Activated B cell treated with CpG ODN at 0.5 μM for 24 hours (primary cell): ENCODE measurements around the gene GPC1. TPM values are rescaled to one million over a fixed set of nuclear protein-coding genes. Genes with fewer than 3 reads are reported as not detected.

ENCODE experiments used
- ATAC-seq: fragments of 200-7000 bp; cut with Tn5 transposase; one replicate; pipeline ENCODE4 v1.10.0; 2021; ENCODE audit warnings: low read depth, mild to moderate bottlenecking, moderate library complexity
- CTCF ChIA-PET: fragments of 350-600 bp; sonication (Branson Sonifier 250); formaldehyde crosslinking; loops from one replicate; lab custom pipeline; 2021; ENCODE audit warnings: antibody characterized with exemption; lab: Charles Lee
- POLR2A ChIA-PET: fragments of 350-600 bp; sonication (Branson Sonifier 250); formaldehyde crosslinking; loops from one replicate; lab custom pipeline; 2021; ENCODE audit warnings: antibody characterized with exemption; lab: Charles Lee
- DNase-seq: peaks from one replicate; pipeline ENCODE4 v3.0.0; 2022
- H3K27ac Mint-ChIP-seq: one replicate; pipeline ENCODE4 v1.8.0; 2020; ENCODE audit warnings: mixed read lengths
- H3K27me3 Mint-ChIP-seq: one replicate; pipeline ENCODE4 v1.8.0; 2021; ENCODE audit warnings: mixed read lengths
- H3K36me3 Mint-ChIP-seq: one replicate; pipeline ENCODE4 v1.8.0; 2021; ENCODE audit warnings: low read depth, mixed read lengths
- H3K4me1 Mint-ChIP-seq: one replicate; pipeline ENCODE4 v1.8.0; 2021; ENCODE audit warnings: mixed read lengths
- H3K4me3 Mint-ChIP-seq: one replicate; pipeline ENCODE4 v1.8.0; 2020; ENCODE audit warnings: mild to moderate bottlenecking, mixed read lengths
- H3K9me3 Mint-ChIP-seq: one replicate; pipeline ENCODE4 v1.8.0; 2020; ENCODE audit warnings: mixed read lengths
- CTCF ChIP-seq: fragments of 200-600 bp; IDR thresholded peaks from one replicate; pipeline ENCODE4 v1.8.0; 2022; ENCODE audit warnings: antibody characterized with exemption, mild to moderate bottlenecking
- intact Hi-C: fragments of 100-400 bp; cut with micrococcal nuclease; formaldehyde crosslinking; loops from one replicate; pipeline ENCODE4 v1.15.1; 2024
- total RNA-seq: library from RNA; stranded (reverse); gene quantifications from 2 replicates; pipeline ENCODE4 v1.2.3, GENCODE V29; 2022

GPC1 gene
- total RNA-seq, 1 donor from 2014 or later = 1.9 TPM

DNA sequence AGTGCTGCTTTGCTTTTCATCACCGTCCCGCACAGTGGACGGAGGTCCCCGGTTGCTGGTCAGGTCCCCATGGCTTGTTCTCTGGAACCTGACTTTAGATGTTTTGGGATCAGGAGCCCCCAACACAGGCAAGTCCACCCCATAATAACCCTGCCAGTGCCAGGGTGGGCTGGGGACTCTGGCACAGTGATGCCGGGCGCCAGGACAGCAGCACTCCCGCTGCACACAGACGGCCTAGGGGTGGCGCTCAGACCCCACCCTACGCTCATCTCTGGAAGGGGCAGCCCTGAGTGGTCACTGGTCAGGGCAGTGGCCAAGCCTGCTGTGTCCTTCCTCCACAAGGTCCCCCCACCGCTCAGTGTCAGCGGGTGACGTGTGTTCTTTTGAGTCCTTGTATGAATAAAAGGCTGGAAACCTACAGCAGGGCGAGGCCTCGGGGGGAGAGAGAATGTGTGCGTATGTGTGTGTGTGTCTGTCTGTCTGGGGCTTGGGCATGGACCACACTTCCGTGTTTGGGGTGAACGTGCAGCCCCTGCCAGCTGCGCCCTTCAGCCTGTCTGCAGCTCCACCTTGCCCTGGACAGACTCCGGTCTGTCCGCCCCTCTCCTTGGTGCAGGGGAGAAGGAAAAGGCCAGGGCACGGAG is 32.3 kb downstream of the GPC1 start:
- Mint-ChIP-seq H3K36me3 (peaks cover 5% of the 10 kb centered on the region), H3K27me3 (no peaks in the 10 kb centered on the region), H3K4me3 (no peak overlapping the region), H3K27ac (no peak overlapping the region), H3K9me3 (no peaks in the 10 kb centered on the region), H3K4me1 (peaks cover 2% of the 10 kb centered on the region)
- DNase-seq (no peak), ATAC-seq (no peak)
- ChIA-PET CTCF (no interaction called here), POLR2A (no interaction called here)
- TF ChIP-seq CTCF = no peak
- intact Hi-C loops = no loop called here

DNA sequence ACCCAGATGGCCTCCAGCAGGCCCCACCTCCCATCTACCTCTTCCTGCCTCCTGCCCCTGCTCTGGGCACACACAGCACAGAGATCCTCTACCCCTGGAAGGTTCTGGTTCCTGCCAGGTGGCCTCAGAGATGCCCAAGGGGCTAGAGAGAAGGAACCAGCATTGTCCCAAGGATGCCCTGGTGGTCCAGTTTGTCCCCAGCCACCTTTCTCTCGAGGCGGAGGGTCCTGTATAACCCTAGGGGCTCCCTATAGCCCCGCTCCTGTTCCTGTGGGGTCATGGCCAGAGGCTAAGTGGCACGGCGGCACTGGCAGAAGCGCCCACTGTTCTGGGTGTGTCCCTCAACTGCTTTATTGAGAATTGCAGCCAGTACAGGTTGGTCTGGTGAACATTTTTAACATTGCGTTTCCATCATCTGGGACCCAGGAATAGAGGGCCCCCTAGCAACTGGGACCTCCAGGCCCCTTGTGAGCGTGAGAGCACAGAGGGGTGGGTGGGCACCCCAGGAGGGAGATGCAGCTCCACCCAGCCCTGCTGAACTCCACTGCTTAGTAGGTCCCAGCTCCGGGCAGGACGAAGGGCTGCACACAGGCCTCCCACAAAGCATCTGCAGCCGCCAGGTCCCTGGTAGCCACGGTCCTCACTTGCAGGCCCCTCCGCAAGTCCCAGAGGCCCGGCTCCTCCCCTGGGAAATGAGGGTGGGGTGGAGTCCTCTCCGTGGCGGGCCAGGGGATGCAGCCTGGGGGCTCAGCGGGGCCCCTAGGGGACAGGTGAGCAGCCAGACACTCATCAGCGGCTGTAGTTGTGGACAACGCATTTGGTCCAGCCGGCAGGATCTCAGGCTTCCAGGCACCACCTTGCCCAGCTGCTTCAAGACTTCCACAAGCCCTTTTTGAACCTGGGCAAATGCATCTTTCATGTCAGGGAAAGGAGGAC is 33.1 kb downstream of the GPC1 start:
- Mint-ChIP-seq H3K36me3 (peaks cover 7% of the 10 kb centered on the region), H3K4me1 (peaks cover 2% of the 10 kb centered on the region), H3K9me3 (peaks cover 3% of the 10 kb centered on the region), H3K27me3 (no peaks in the 10 kb centered on the region), H3K4me3 (no peak overlapping the region), H3K27ac (no peak overlapping the region)
- ChIA-PET POLR2A (no interaction called here), CTCF (no interaction called here)
- DNase-seq (no peak), ATAC-seq (no peak)
- TF ChIP-seq CTCF = no peak
- intact Hi-C loops = no loop called here

- ChIA-PET POLR2A (no interaction called here), CTCF (no interaction called here)
- ATAC-seq (no peak), DNase-seq (no peak)
- H3K27me3 Mint-ChIP-seq = no peaks in the 10 kb centered on the region
- H3K27ac Mint-ChIP-seq = no peak overlapping the region
- peaks cover 6% of the 10 kb centered on the region for H3K9me3 Mint-ChIP-seq
- H3K36me3 Mint-ChIP-seq = peaks cover 10% of the 10 kb centered on the region
- peaks cover 2% of the 10 kb centered on the region for H3K4me1 Mint-ChIP-seq
- no peak for TF ChIP-seq CTCF
- no peak overlapping the region for H3K4me3 Mint-ChIP-seq
- intact Hi-C loops = no loop called here
Measured at GRCh38 chr2:240469239-240469636, 33.8 kb downstream of the GPC1 start.

- TF ChIP-seq CTCF = no peak
- DNase-seq (no peak), ATAC-seq (no peak)
- H3K27ac Mint-ChIP-seq = no peak overlapping the region
- H3K9me3 Mint-ChIP-seq = peaks cover 9% of the 10 kb centered on the region
- peaks cover 2% of the 10 kb centered on the region for H3K4me1 Mint-ChIP-seq
- H3K27me3 Mint-ChIP-seq = no peaks in the 10 kb centered on the region
- ChIA-PET CTCF (no interaction called here), POLR2A (no interaction called here)
- H3K36me3 Mint-ChIP-seq = peaks cover 14% of the 10 kb centered on the region
- intact Hi-C loops = no loop called here
- no peak overlapping the region for H3K4me3 Mint-ChIP-seq
Measured at GRCh38 chr2:240469740-240470139, 34.3 kb downstream of the GPC1 start.

DNA sequence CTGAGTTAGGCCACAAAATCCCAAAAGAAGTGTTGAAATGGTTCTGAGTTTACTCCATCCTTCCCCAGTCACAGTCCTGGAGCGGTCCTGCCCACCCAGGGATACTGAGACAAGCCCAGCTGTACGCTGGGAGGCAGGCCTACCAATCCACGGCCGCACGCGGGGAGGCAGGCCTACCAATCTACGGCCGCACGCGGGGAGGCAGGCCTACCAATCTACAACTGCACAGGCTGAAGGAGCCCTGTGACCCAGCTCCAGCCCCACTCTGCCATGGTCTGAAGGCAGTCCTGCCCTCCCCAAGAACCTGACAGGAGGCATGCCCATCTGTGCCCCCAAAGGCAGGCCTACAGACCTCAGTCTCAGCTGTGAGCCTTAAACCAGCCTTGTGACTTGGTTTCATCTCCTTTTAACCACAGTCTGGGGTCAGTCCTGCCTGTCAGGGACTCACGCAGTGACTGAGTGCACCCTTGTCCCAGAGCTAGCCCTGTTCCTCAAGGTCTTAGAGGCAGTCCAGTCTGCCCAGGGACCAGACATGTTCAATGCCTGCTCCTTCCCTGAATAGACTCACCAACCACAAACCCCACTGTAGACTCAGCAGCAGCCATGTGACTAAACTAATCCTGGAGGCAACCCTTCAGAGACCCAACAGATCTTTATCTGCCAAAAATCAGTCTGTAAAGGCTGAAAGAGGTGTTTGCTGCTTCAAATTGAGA is 36.8 kb downstream of the GPC1 start:
- no peak for ATAC-seq
- POLR2A ChIA-PET = no interaction called here
- DNase-seq = no peak

More for the DNA sequence above, 36.8 kb downstream of the GPC1 start:
- Mint-ChIP-seq H3K4me1 (peaks cover 2% of the 10 kb centered on the region), H3K36me3 (peaks cover 22% of the 10 kb centered on the region), H3K4me3 (no peak overlapping the region), H3K27me3 (no peaks in the 10 kb centered on the region), H3K9me3 (peaks cover 20% of the 10 kb centered on the region), H3K27ac (no peak overlapping the region)
- intact Hi-C loops = no loop called here
- TF ChIP-seq CTCF = no peak
- CTCF ChIA-PET = no interaction called here
